OCI-LY7 (cell line): ENCODE measurements around the gene IQCB1.

ENCODE experiments used
- CTCF ChIP-seq: fragments of 200-600 bp; sonication (generic); conservative IDR thresholded peaks from 2 replicates; pipeline ENCODE4 v1.5.1; 2014; ENCODE audit warnings: mild to moderate bottlenecking, antibody characterized with exemption, low read length, moderate library complexity, mixed read lengths
- EZH2phosphoT487 ChIP-seq: fragments of 200-600 bp; sonication (generic); IDR thresholded peaks from 2 replicates; pipeline ENCODE4 v1.6.1; 2018; ENCODE audit warnings: low read depth, borderline replicate concordance, mild to moderate bottlenecking, mixed run types, antibody characterized with exemption, low read length, moderate library complexity, mixed read lengths

DNA sequence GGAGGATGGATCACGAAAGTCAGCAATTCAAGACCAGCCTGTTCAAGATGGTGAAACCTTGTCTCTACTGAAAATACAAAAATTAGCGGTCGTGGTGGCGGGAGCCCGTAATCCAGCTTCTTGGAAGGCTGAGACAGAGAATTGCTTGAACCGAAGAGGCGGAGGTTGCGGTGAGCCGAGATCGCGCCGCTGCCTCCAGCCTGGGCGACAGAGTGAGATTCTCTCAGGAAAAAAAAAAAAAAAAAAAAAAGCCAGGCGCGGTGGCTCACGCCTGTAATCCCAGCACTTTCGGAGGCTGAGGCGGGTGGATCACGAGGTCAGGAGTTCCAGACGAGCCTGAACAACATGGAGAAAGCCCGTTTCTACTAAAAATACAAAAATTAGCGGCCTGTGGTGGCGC is 5.1 kb upstream of the IQCB1 start:
- TF ChIP-seq CTCF (no peak), EZH2phosphoT487 (no peak)
